HG03460 (cell line): Measurements from ENCODE around the gene TIMP4.
A peak's percentile ranks its signal among the peaks of the same experiment; 100 is the strongest.

Experiments used
- ATAC-seq: cut with Tn5 transposase; IDR thresholded peaks from one replicate; pipeline ENCODE4 v1.9.1; 2021; ENCODE audit not compliant: unreplicated experiment

TIMP4 gene

GRCh38 chr3:12148183-12148940 lies 10.3 kb downstream of the TIMP4 start:
- no peak for ATAC-seq

- ATAC-seq = no peak
These were observed 11.5 kb downstream of the TIMP4 start for GRCh38 chr3:12147049-12147780.

- ATAC-seq = no peak
These were observed 14.7 kb downstream of the TIMP4 start for GRCh38 chr3:12143949-12144504.

GRCh38 chr3:12142476-12142875 lies 16.2 kb downstream of the TIMP4 start:
- no peak for ATAC-seq

GRCh38 chr3:12141350-12141749 lies 17.4 kb downstream of the TIMP4 start:
- ATAC-seq = no peak

- no peak for ATAC-seq
These were observed 19.6 kb downstream of the TIMP4 start for GRCh38 chr3:12139111-12139511.

- ATAC-seq = no peak
These were observed 20.7 kb downstream of the TIMP4 start for GRCh38 chr3:12138044-12138443.

GRCh38 chr3:12136371-12136770 lies 22.3 kb downstream of the TIMP4 start:
- ATAC-seq = no peak

- peak; percentile 80 for ATAC-seq
These were observed 23.6 kb downstream of the TIMP4 start for GRCh38 chr3:12135029-12135657.

- no peak for ATAC-seq
These were observed 25.8 kb downstream of the TIMP4 start for GRCh38 chr3:12132881-12133280.

GRCh38 chr3:12131351-12132090 lies 27.2 kb downstream of the TIMP4 start:
- ATAC-seq = no peak

- ATAC-seq = no peak
These were observed 31.3 kb downstream of the TIMP4 start for GRCh38 chr3:12127391-12127790.

GRCh38 chr3:12125772-12126171 lies 32.9 kb downstream of the TIMP4 start:
- no peak for ATAC-seq

- ATAC-seq = no peak
These were observed 37.2 kb downstream of the TIMP4 start for GRCh38 chr3:12121466-12121865.

GRCh38 chr3:12120374-12121140 lies 38.2 kb downstream of the TIMP4 start:
- ATAC-seq = no peak

- no peak for ATAC-seq
These were observed 41.2 kb downstream of the TIMP4 start for GRCh38 chr3:12117473-12117872.

- ATAC-seq = no peak
These were observed 41.8 kb downstream of the TIMP4 start for GRCh38 chr3:12116870-12117269.

GRCh38 chr3:12115849-12116248 lies 42.9 kb downstream of the TIMP4 start:
- ATAC-seq = no peak

- ATAC-seq = no peak
These were observed 43.6 kb downstream of the TIMP4 start for GRCh38 chr3:12115104-12115503.

- ATAC-seq = no peak
These were observed 44.5 kb downstream of the TIMP4 start for GRCh38 chr3:12114251-12114650.
